Hippocampal formation (tissue), 2 donors: Measurements from ENCODE around the gene MEX3C.

Source experiments
- DNase-seq, 2 donors: peaks; one replicate each; lab custom pipeline; 2025; lab: John Stamatoyannopoulos, UW

Gene MEX3C

GRCh38 chr18:51191128-51191717 is 6.3 kb downstream of the MEX3C start:
- DNase-seq = no peak

GRCh38 chr18:51190000-51190399 is 7.5 kb downstream of the MEX3C start:
- DNase-seq = no peak

GRCh38 chr18:51188024-51188701 is 9.3 kb downstream of the MEX3C start:
- no peak for DNase-seq

GRCh38 chr18:51185075-51185474 is 12.4 kb downstream of the MEX3C start:
- DNase-seq = no peak

GRCh38 chr18:51184091-51184457 is 13.4 kb downstream of the MEX3C start:
- DNase-seq = no peak

GRCh38 chr18:51183372-51184090 is 13.9 kb downstream of the MEX3C start:
- DNase-seq = no peak

GRCh38 chr18:51182824-51183223 is 14.7 kb downstream of the MEX3C start:
- no peak for DNase-seq

- DNase-seq = no peak
Measured at GRCh38 chr18:51171625-51172259, 25.7 kb downstream of the MEX3C start.

- no peak for DNase-seq
Measured at GRCh38 chr18:51171223-51171622, 26.3 kb downstream of the MEX3C start.

GRCh38 chr18:51170664-51171063 is 26.8 kb downstream of the MEX3C start:
- DNase-seq = no peak

- no peak for DNase-seq
Measured at GRCh38 chr18:51169731-51170130, 27.8 kb downstream of the MEX3C start.

- no peak for DNase-seq
Measured at GRCh38 chr18:51168960-51169662, 28.4 kb downstream of the MEX3C start.

GRCh38 chr18:51168026-51168742 is 29.3 kb downstream of the MEX3C start:
- DNase-seq = no peak

GRCh38 chr18:51165296-51165695 is 32.2 kb downstream of the MEX3C start:
- no peak for DNase-seq

GRCh38 chr18:51164761-51165281 is 32.7 kb downstream of the MEX3C start:
- DNase-seq = no peak

- no peak for DNase-seq
Measured at GRCh38 chr18:51164342-51164741, 33.1 kb downstream of the MEX3C start.

- no peak for DNase-seq
Measured at GRCh38 chr18:51163543-51163942, 33.9 kb downstream of the MEX3C start.

- no peak for DNase-seq
Measured at GRCh38 chr18:51162617-51163016, 34.9 kb downstream of the MEX3C start.

GRCh38 chr18:51160646-51161045 is 36.8 kb downstream of the MEX3C start:
- DNase-seq = no peak

- no peak for DNase-seq
Measured at GRCh38 chr18:51157215-51157614, 40.3 kb downstream of the MEX3C start.

GRCh38 chr18:51154431-51155063 is 42.9 kb downstream of the MEX3C start:
- no peak for DNase-seq
